Kidney (tissue), 14 donors: Measurements from ENCODE around the gene ZNF888. TPM values are rescaled to one million over a fixed set of nuclear protein-coding genes. Genes with fewer than 3 reads are reported as not detected.
"Not testable (repeated sequence)": the region's sequence is repeated elsewhere in the genome, so short reads cannot be mapped to it uniquely, and the experiment has no call there.

Source experiments
- DNase-seq, 5 donors: peaks; one replicate each; pipeline ENCODE4 v3.0.0-alpha.2; 2013 to 2020
- FAIRE-seq: peaks from 2 replicates; lab custom pipeline; 2012; peaks lifted over from hg19 to GRCh38; lab: Jason Lieb, UNC
- H3K27ac ChIP-seq, 2 donors: one replicate each; pipeline ENCODE4 v1.7.0; 2013; ENCODE audit warnings: low read depth in 2 of 2, low read length in 2 of 2, inconsistent platforms in 1 of 2
- H3K27me3 ChIP-seq: one replicate; pipeline ENCODE4 v1.7.1; 2013; ENCODE audit warnings: low read length, inconsistent platforms; ENCODE audit not compliant: control insufficient read depth, insufficient read depth
- H3K36me3 ChIP-seq, 3 donors: one replicate each; pipeline versions ENCODE4 v1.7.0 to v1.7.1; 2013; ENCODE audit warnings: low read length in 3 of 3, control low read depth in 1 of 3, inconsistent platforms in 1 of 3; ENCODE audit not compliant: insufficient read depth in 3 of 3, control insufficient read depth in 2 of 3
- H3K4me1 ChIP-seq, 3 donors: one replicate each; pipeline versions ENCODE4 v1.7.0 to v1.7.1; 2013; ENCODE audit warnings: low read length in 3 of 3, inconsistent platforms in 1 of 3, low read depth in 1 of 3; ENCODE audit not compliant: control insufficient read depth in 2 of 3, insufficient read depth in 2 of 3
- H3K4me3 ChIP-seq, 3 donors: one replicate each; pipeline versions ENCODE4 v1.7.0 to v1.8.1; 2013; ENCODE audit warnings: low read length in 3 of 3, control low read depth in 1 of 3, inconsistent platforms in 1 of 3
- H3K9ac ChIP-seq, 3 donors: one replicate each; pipeline versions ENCODE4 v1.7.0 to v1.7.1; 2013; ENCODE audit warnings: low read length in 3 of 3, control low read depth in 1 of 3, inconsistent platforms in 1 of 3
- H3K9me3 ChIP-seq, 3 donors: one replicate each; pipeline versions ENCODE4 v1.7.0 to v1.7.1; 2013; ENCODE audit warnings: low read length in 3 of 3, control low read depth in 1 of 3, inconsistent platforms in 1 of 3; ENCODE audit not compliant: control insufficient read depth in 2 of 3, insufficient read depth in 1 of 3
- CTCF ChIP-seq: IDR thresholded peaks from 3 replicates; pipeline ENCODE4 v1.5.1; 2012; ENCODE audit warnings: mild to moderate bottlenecking, moderate library complexity, borderline replicate concordance; ENCODE audit not compliant: insufficient read depth; ENCODE audit errors: extremely low read depth
- intact Hi-C: fragments of 100-400 bp; cut with DNase I; formaldehyde crosslinking; loops from one replicate; pipeline ENCODE4 v1.11.1; 2022
- polyA plus RNA-seq: library from polyadenylated mRNA; stranded (reverse); fragments of 350-450 nt; fragmentation: Illumina TruSeq; extraction: RNeasy Lipid Tissue Mini Kit (QIAGEN cat#74804); gene quantifications from one replicate; pipeline ENCODE4 v1.2.3, GENCODE V29; 2014; ENCODE audit warnings: low read depth, low replicate concordance; ENCODE audit not compliant: insufficient read depth
- total RNA-seq: library from RNA; stranded (reverse); fragmentation: NEBNext Ultra II Directional; extraction: Animal tissue kit (Norgen Biotek cat#: 25700); gene quantifications from one replicate; pipeline ENCODE4 v1.2.1, GENCODE V29; 2021
- donor health status: control.
- donor health status: control.
- donor health status: control.
- donor health status: control.
- donor health status: control.
- donor health status: DM: yes; HTN: yes; CAD: no.
- donor health status: Normal renal cell carcinoma (clear cell type).

ZNF888 gene
- total and polyA plus RNA-seq, 2 donors from 2014 or later: 3.4 to 22.6 TPM

GRCh38 chr19:52936954-52937325 lies 13.7 kb upstream of the ZNF888 start:
- intact Hi-C loops: no loop called here
- peak overlapping the region in 1 of 2 donors; percentile 45 for H3K27ac ChIP-seq
- no peaks in the 10 kb centered on the region for H3K9me3 ChIP-seq
- no peak for TF ChIP-seq CTCF
- H3K4me3 ChIP-seq: no peak overlapping the region
- no peaks in the 10 kb centered on the region for H3K36me3 ChIP-seq
- no peaks in the 10 kb centered on the region for H3K27me3 ChIP-seq
- DNase-seq (no peak), FAIRE-seq (no peak)
- peaks cover 0 to 16% (median 5%) of the 10 kb centered on the region in 3 donors for H3K4me1 ChIP-seq
- H3K9ac ChIP-seq: no peak overlapping the region

GRCh38 chr19:52936151-52936953 lies 13.1 kb upstream of the ZNF888 start:
- no peak for FAIRE-seq
- H3K36me3 ChIP-seq: no peaks in the 10 kb centered on the region
- H3K4me1 ChIP-seq: peaks cover 0 to 16% (median 5%) of the 10 kb centered on the region in 3 donors
- intact Hi-C loops: no loop called here
- no peak overlapping the region for H3K9ac ChIP-seq
- peak overlapping the region; percentile 22 to 45 for H3K27ac ChIP-seq
- H3K9me3 ChIP-seq: no peaks in the 10 kb centered on the region
- no peak overlapping the region for H3K4me3 ChIP-seq
- H3K27me3 ChIP-seq: no peaks in the 10 kb centered on the region
- peak in 1 of 5 donors; percentile 60 for DNase-seq
- TF ChIP-seq CTCF: no peak

- no peak overlapping the region for H3K9ac ChIP-seq
Observed at GRCh38 chr19:52935434-52935833, 12.2 kb upstream of the ZNF888 start.

DNA sequence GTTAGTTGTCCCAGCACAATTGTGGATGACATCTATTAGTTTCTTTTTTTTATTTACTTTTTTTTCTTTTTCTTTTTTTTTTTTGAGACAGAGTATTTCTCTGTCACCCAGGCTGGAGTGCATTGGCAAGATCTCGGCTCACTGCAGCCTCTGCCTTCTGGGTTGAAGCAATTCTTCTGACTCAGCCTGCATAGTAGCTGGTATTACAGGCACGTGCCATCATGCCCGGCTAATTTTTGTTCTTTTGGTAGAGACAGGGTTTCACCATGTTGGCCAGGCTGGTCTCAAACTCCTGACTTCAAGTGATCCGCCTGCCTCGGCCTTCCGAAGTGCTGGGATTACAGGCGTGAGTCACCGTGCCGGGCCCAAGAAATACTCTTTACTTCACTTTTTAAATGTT lies 1.4 kb upstream of the ZNF888 start:
- H3K9me3 ChIP-seq, H3K27ac ChIP-seq, H3K4me1 ChIP-seq, H3K27me3 ChIP-seq, FAIRE-seq, H3K9ac ChIP-seq, H3K36me3 ChIP-seq, H3K4me3 ChIP-seq, intact Hi-C loops, DNase-seq: not testable (repeated sequence)

More at GRCh38 chr19:52935434-52935833, 12.2 kb upstream of the ZNF888 start:
- peak overlapping the region in 1 of 2 donors; percentile 34 for H3K27ac ChIP-seq
- intact Hi-C loops: no loop called here
- no peaks in the 10 kb centered on the region for H3K27me3 ChIP-seq
- H3K9me3 ChIP-seq: no peaks in the 10 kb centered on the region
- H3K4me3 ChIP-seq: no peak overlapping the region
- DNase-seq: no peak
- H3K4me1 ChIP-seq: peaks cover 0 to 16% (median 5%) of the 10 kb centered on the region in 3 donors
- H3K36me3 ChIP-seq: no peaks in the 10 kb centered on the region
- FAIRE-seq: no peak
- no peak for TF ChIP-seq CTCF
